HL-60 (cell line): ENCODE measurements around the gene ENO1.

Source experiments
- DNase-seq, 2 experiments: peaks; one replicate each; pipeline ENCODE4 v3.0.0-alpha.2; 2010 to 2020; ENCODE audit warnings: low read depth in 1 of 2, low spot score in 1 of 2
- H3K27ac ChIP-seq: fragments of 250-450 bp; sonication (Bioruptor Pico); replicated peaks from 2 replicates; pipeline ENCODE4 v1.5.1; 2020; ENCODE audit warnings: mild to moderate bottlenecking, moderate library complexity
- H3K27me3 ChIP-seq: fragments of 250-450 bp; sonication (Bioruptor Pico); 2 replicates; pipeline ENCODE4 v1.5.1; 2021; ENCODE audit warnings: mild to moderate bottlenecking, moderate library complexity; ENCODE audit not compliant: insufficient read depth, poor library complexity, severe bottlenecking
- H3K4me3 ChIP-seq: replicated peaks from 2 replicates; pipeline ENCODE4 v1.5.1; 2011; ENCODE audit warnings: mild to moderate bottlenecking, control low read depth, low read length; ENCODE audit not compliant: insufficient read depth
- GABPA ChIP-seq: IDR thresholded peaks from 2 replicates; pipeline ENCODE4 v1.6.1; 2012; ENCODE audit warnings: low read depth
- POLR2AphosphoS5 ChIP-seq: IDR thresholded peaks from 2 replicates; pipeline ENCODE4 v1.6.1; 2012; ENCODE audit warnings: low read depth
- SPI1 ChIP-seq: IDR thresholded peaks from 2 replicates; pipeline ENCODE4 v1.6.1; 2012; ENCODE audit warnings: low read depth, mild to moderate bottlenecking, borderline replicate concordance
- TF ChIP-seq, protein P1 (sequence below): IDR thresholded peaks from 2 replicates; pipeline ENCODE4 v1.6.1; 2012; ENCODE audit warnings: low read depth; ENCODE audit not compliant: insufficient replicate concordance
- TF ChIP-seq, protein P2 (sequence below): IDR thresholded peaks from one replicate; pipeline ENCODE4 v1.5.1; 2011; ENCODE audit warnings: low read length, control low read depth, inconsistent platforms; ENCODE audit not compliant: insufficient read depth

The ENO1 gene

DNA sequence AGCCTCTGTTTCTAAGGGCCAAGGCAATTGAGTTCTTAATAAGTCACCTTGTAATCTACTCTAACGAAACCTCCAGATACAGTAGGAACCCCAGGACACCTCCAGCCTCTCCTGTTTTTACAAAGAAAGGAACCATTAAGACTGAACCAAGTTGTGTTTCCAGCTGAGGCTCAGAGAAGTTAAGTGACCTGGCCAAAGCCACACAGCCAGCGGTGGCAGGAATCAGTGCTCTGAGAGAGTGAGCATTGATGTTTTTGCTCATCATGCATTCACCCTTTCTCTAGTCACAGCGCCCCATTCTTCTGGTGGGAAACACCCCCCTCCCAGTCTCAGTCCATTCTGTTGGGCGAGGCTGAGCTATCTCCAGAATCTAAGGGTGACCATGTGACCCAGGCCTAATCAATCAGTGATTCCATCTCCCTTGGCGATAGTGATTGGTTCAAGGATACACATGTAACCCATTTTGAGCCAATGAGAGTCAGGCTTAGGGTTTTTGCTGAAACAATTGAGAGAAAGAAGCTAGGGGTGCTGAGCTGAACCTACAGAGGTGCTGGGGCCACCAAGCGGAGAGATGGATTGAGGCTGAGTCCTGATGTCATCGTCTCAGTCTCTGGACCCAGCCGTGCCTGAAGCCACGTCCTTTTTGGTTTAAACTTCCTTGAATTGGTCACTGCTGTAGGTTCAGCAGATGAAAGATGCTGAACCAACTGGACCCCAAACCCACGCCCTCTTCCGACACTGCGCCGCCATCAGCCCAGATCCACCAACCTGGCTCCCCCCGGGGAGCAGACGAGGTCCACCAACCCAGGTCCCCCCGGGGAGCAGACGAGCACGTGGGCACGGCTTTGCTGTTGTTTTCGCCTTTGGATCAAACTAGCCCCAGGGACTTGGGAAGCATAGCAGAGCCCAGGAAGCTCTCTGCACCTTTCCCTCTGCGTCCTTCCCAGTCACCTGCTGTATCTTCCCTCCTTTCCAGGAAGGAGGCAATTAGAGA is 33.1 kb downstream of the ENO1 start:
- H3K27ac ChIP-seq: no peak overlapping the region
- no peak for TF ChIP-seq POLR2AphosphoS5
- TF ChIP-seq SPI1: no peak
- TF ChIP-seq GABPA: no peak
- TF ChIP-seq, protein P1, sequence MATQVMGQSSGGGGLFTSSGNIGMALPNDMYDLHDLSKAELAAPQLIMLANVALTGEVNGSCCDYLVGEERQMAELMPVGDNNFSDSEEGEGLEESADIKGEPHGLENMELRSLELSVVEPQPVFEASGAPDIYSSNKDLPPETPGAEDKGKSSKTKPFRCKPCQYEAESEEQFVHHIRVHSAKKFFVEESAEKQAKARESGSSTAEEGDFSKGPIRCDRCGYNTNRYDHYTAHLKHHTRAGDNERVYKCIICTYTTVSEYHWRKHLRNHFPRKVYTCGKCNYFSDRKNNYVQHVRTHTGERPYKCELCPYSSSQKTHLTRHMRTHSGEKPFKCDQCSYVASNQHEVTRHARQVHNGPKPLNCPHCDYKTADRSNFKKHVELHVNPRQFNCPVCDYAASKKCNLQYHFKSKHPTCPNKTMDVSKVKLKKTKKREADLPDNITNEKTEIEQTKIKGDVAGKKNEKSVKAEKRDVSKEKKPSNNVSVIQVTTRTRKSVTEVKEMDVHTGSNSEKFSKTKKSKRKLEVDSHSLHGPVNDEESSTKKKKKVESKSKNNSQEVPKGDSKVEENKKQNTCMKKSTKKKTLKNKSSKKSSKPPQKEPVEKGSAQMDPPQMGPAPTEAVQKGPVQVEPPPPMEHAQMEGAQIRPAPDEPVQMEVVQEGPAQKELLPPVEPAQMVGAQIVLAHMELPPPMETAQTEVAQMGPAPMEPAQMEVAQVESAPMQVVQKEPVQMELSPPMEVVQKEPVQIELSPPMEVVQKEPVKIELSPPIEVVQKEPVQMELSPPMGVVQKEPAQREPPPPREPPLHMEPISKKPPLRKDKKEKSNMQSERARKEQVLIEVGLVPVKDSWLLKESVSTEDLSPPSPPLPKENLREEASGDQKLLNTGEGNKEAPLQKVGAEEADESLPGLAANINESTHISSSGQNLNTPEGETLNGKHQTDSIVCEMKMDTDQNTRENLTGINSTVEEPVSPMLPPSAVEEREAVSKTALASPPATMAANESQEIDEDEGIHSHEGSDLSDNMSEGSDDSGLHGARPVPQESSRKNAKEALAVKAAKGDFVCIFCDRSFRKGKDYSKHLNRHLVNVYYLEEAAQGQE: no peak
- TF ChIP-seq, protein P2, sequence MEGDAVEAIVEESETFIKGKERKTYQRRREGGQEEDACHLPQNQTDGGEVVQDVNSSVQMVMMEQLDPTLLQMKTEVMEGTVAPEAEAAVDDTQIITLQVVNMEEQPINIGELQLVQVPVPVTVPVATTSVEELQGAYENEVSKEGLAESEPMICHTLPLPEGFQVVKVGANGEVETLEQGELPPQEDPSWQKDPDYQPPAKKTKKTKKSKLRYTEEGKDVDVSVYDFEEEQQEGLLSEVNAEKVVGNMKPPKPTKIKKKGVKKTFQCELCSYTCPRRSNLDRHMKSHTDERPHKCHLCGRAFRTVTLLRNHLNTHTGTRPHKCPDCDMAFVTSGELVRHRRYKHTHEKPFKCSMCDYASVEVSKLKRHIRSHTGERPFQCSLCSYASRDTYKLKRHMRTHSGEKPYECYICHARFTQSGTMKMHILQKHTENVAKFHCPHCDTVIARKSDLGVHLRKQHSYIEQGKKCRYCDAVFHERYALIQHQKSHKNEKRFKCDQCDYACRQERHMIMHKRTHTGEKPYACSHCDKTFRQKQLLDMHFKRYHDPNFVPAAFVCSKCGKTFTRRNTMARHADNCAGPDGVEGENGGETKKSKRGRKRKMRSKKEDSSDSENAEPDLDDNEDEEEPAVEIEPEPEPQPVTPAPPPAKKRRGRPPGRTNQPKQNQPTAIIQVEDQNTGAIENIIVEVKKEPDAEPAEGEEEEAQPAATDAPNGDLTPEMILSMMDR: no peak
- no peak for DNase-seq
- H3K4me3 ChIP-seq: no peak overlapping the region
- no peaks in the 10 kb centered on the region for H3K27me3 ChIP-seq

DNA sequence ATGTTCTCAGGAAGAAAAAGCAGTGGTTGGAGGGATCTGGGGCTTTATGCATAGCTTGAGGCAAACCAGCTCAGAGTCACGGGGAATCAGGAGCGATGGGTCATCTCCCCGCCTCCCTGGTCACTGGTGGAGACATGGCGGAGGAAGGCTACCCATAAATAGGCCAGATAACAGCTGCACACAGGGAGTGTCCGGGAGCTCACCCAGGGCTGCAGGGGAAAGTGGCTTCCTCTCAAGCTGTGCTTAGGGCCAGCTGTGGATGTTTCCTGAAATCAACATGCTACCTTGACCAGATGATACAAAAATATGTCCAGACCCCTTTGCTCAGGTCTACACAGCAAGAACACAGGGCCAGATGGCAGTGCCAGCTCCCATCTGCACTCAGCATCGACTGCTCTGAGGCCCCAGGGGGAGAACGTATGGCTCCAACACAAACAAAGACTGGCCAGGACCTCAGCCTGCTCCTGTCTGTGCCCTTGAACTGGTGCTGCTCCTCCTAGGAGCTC is 33.9 kb downstream of the ENO1 start:
- Histone ChIP-seq H3K27ac (no peak overlapping the region), H3K27me3 (no peaks in the 10 kb centered on the region), H3K4me3 (no peak overlapping the region)
- TF ChIP-seq, protein P1: no peak
- TF ChIP-seq GABPA (no peak), POLR2AphosphoS5 (no peak), SPI1 (no peak)
- TF ChIP-seq, protein P2: no peak
- DNase-seq: no peak

DNA sequence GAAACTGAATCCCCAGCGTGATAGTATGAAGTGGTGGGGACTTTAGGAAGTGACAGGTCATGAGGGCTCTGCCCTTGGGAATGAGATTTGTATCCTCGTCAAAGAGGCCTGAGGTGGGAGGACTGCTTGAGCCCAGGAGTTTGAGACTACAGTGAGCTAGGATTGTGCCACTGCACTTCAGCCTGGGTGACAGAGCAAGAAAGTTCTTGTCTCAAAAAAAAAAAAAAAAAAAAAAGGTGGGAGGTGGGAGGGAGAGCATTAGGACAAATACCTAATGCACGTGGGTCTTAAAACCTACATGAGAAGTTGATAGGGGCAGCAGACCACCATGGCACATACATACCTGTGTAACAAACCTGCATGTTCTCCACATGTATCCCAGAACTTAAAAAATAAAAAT is 37.1 kb downstream of the ENO1 start:
- Histone ChIP-seq H3K27ac (no peak overlapping the region), H3K27me3 (no peaks in the 10 kb centered on the region), H3K4me3 (no peak overlapping the region)
- DNase-seq: no peak
- TF ChIP-seq, protein P2: no peak
- TF ChIP-seq GABPA (no peak), POLR2AphosphoS5 (no peak), SPI1 (no peak)
- TF ChIP-seq, protein P1: no peak
